H1 (cell line): ENCODE results near the gene RALGAPA2. TPM values are rescaled to one million over a fixed set of nuclear protein-coding genes. Genes with fewer than 3 reads are reported as not detected.

Experiments
- CTCF ChIA-PET: fragments of 300-600 bp; sonication (Branson Sonifier 250); formaldehyde crosslinking; loops from one replicate; lab custom pipeline; 2021; ENCODE audit not compliant: partially characterized antibody; lab: Charles Lee
- POLR2A ChIA-PET: fragments of 300-600 bp; sonication (Branson Sonifier 250); formaldehyde crosslinking; loops from one replicate; lab custom pipeline; 2021; ENCODE audit warnings: inconsistent platforms; ENCODE audit not compliant: partially characterized antibody; lab: Charles Lee
- DNase-seq, 2 experiments: peaks; one replicate each; pipeline versions ENCODE4 v3.0.0 to v3.0.0-alpha.2; 2010 to 2022; ENCODE audit warnings: low spot score in 2 of 2, low read depth in 1 of 2, mixed read lengths in 1 of 2
- FAIRE-seq: peaks from 2 replicates; lab custom pipeline; 2011; peaks lifted over from hg19 to GRCh38; lab: Jason Lieb, UNC
- H2AFZ ChIP-seq: 2 replicates; pipeline ENCODE4 v1.8.1; 2012; ENCODE audit warnings: low read length, inconsistent platforms
- H2AK5ac ChIP-seq: 2 replicates; pipeline ENCODE4 v1.6.1; 2013; ENCODE audit warnings: low read depth, low read length
- H2BK120ac ChIP-seq: replicated peaks from 2 replicates; pipeline ENCODE3; 2013; ENCODE audit warnings: low read depth, low read length, inconsistent platforms
- H2BK12ac ChIP-seq: 2 replicates; pipeline ENCODE4 v1.6.1; 2013; ENCODE audit warnings: low read depth, low read length
- H2BK15ac ChIP-seq: 2 replicates; pipeline ENCODE4 v1.6.1; 2013; ENCODE audit warnings: low read length
- H2BK20ac ChIP-seq: 2 replicates; pipeline ENCODE4 v1.6.1; 2013; ENCODE audit warnings: low read length
- H2BK5ac ChIP-seq: 2 replicates; pipeline ENCODE4 v1.6.1; 2013; ENCODE audit warnings: low read depth, low read length
- H3K14ac ChIP-seq: 2 replicates; pipeline ENCODE4 v1.6.1; 2013; ENCODE audit warnings: inconsistent platforms; ENCODE audit not compliant: insufficient read length
- H3K18ac ChIP-seq: 2 replicates; pipeline ENCODE4 v1.6.1; 2013; ENCODE audit warnings: low read length; ENCODE audit errors: extremely low read depth
- H3K23ac ChIP-seq: 2 replicates; pipeline ENCODE4 v1.6.1; 2013; ENCODE audit warnings: inconsistent platforms; ENCODE audit not compliant: insufficient read length
- H3K23me2 ChIP-seq: 2 replicates; pipeline ENCODE4 v1.6.1; 2013; ENCODE audit warnings: low read depth, low read length
- H3K27ac ChIP-seq: 2 replicates; pipeline ENCODE4 v1.6.1; 2011; ENCODE audit warnings: low read depth, low read length, inconsistent platforms
- H3K27me3 ChIP-seq, 4 experiments: replicated peaks in 1 of 4; 1 replicate in 1 of 4; 2 replicates in 3 of 4; pipeline versions ENCODE4 v1.6.1 to v1.8.1; 2011 to 2013; ENCODE audit warnings: low read length in 3 of 4, mild to moderate bottlenecking in 3 of 4, inconsistent platforms in 2 of 4, mixed read lengths in 2 of 4, moderate library complexity in 1 of 4; ENCODE audit not compliant: control insufficient read depth in 3 of 4, insufficient read depth in 3 of 4; ENCODE audit errors: extremely low read depth in 1 of 4
- H3K36me3 ChIP-seq, 4 experiments: 2 replicates each; pipeline versions ENCODE4 v1.6.1 to v1.8.1; 2011 to 2013; ENCODE audit warnings: mild to moderate bottlenecking in 4 of 4, low read length in 3 of 4, moderate library complexity in 2 of 4, control low read depth in 1 of 4, inconsistent platforms in 1 of 4; ENCODE audit not compliant: insufficient read depth in 4 of 4, control insufficient read depth in 2 of 4
- H3K4ac ChIP-seq: replicated peaks from 2 replicates; pipeline ENCODE3; 2013; ENCODE audit warnings: low read length, low read depth, mixed read lengths, inconsistent platforms; ENCODE audit not compliant: insufficient read length
- H3K4me1 ChIP-seq, 4 experiments: replicated peaks in 1 of 4; 1 replicate in 1 of 4; 2 replicates in 3 of 4; pipeline versions ENCODE4 v1.6.1 to v1.8.1; 2011 to 2013; ENCODE audit warnings: low read length in 3 of 4, inconsistent platforms in 2 of 4, mixed read lengths in 1 of 4; ENCODE audit not compliant: insufficient read depth in 4 of 4, control insufficient read depth in 3 of 4
- H3K4me2 ChIP-seq, 2 experiments: 2 replicates each; pipeline versions ENCODE4 v1.6.1 to v1.8.1; 2011 to 2013; ENCODE audit warnings: low read depth in 2 of 2, low read length in 2 of 2, control low read depth in 1 of 2, inconsistent platforms in 1 of 2, mild to moderate bottlenecking in 1 of 2; ENCODE audit not compliant: insufficient read depth in 1 of 2
- H3K4me3 ChIP-seq, 4 experiments: fragments of 200-600, 300-600 bp in 1 of 4; sonication (generic), shearing (Covaris generic), sonication (Bioruptor Twin) in 1 of 4; 2 replicates each; pipeline versions ENCODE4 v1.5.1 to v1.8.1; 2011 to 2016; ENCODE audit warnings: low read length in 4 of 4, low read depth in 3 of 4, control low read depth in 2 of 4, inconsistent platforms in 2 of 4, mild to moderate bottlenecking in 2 of 4, mixed read lengths in 1 of 4, moderate library complexity in 1 of 4; ENCODE audit not compliant: insufficient read depth in 2 of 4; ENCODE audit errors: extremely low read depth in 1 of 4
- H3K56ac ChIP-seq: replicated peaks from 2 replicates; pipeline ENCODE3; 2013; ENCODE audit warnings: low read depth, mild to moderate bottlenecking, mixed read lengths, low read length, inconsistent platforms; ENCODE audit not compliant: insufficient read length
- H3K79me1 ChIP-seq: 2 replicates; pipeline ENCODE4 v1.6.1; 2013; ENCODE audit warnings: low read depth, low read length, control low read depth
- H3K79me2 ChIP-seq, 2 experiments: 2 replicates each; pipeline versions ENCODE4 v1.6.1 to v1.8.1; 2012 to 2013; ENCODE audit warnings: low read length in 2 of 2, mild to moderate bottlenecking in 2 of 2, inconsistent platforms in 1 of 2; ENCODE audit not compliant: insufficient read depth in 2 of 2, control insufficient read depth in 1 of 2
- H3K9ac ChIP-seq, 4 experiments: replicated peaks in 1 of 4; 1 replicate in 1 of 4; 2 replicates in 3 of 4; pipeline versions ENCODE4 v1.6.1 to v1.8.1; 2011 to 2013; ENCODE audit warnings: low read depth in 3 of 4, low read length in 3 of 4, control low read depth in 2 of 4, mild to moderate bottlenecking in 2 of 4, moderate library complexity in 2 of 4, inconsistent platforms in 1 of 4; ENCODE audit errors: extremely low read depth in 1 of 4
- H3K9me3 ChIP-seq, 2 experiments: 2 replicates each; pipeline versions ENCODE4 v1.6.1 to v1.8.1; 2012 to 2013; ENCODE audit warnings: mild to moderate bottlenecking in 2 of 2, moderate library complexity in 2 of 2, control low read depth in 1 of 2, inconsistent platforms in 1 of 2, low read depth in 1 of 2, low read length in 1 of 2, mixed read lengths in 1 of 2; ENCODE audit not compliant: insufficient read depth in 2 of 2
- H4K20me1 ChIP-seq, 2 experiments: replicated peaks in 1 of 2; 2 replicates each; pipeline versions ENCODE3 to v1.8.1; 2011 to 2013; ENCODE audit warnings: inconsistent platforms in 2 of 2, low read length in 2 of 2, mild to moderate bottlenecking in 1 of 2; ENCODE audit not compliant: insufficient read depth in 2 of 2, control insufficient read depth in 1 of 2
- H4K5ac ChIP-seq: 2 replicates; pipeline ENCODE4 v1.6.1; 2013; ENCODE audit warnings: low read length, low read depth, mixed read lengths, inconsistent platforms; ENCODE audit not compliant: insufficient read length
- H4K8ac ChIP-seq: 2 replicates; pipeline ENCODE4 v1.8.0; 2013; ENCODE audit warnings: mild to moderate bottlenecking, moderate library complexity, low read length, inconsistent platforms; ENCODE audit not compliant: insufficient read depth; ENCODE audit errors: extremely low read depth
- H4K91ac ChIP-seq: replicated peaks from 2 replicates; pipeline ENCODE3; 2013; ENCODE audit warnings: low read length, mixed read lengths, inconsistent platforms; ENCODE audit not compliant: insufficient read length
- ATF3 ChIP-seq: IDR thresholded peaks from 2 replicates; pipeline ENCODE4 v1.6.1; 2011; ENCODE audit warnings: low read depth, mild to moderate bottlenecking, low read length; ENCODE audit not compliant: insufficient read depth
- BACH1 ChIP-seq: IDR thresholded peaks from 2 replicates; pipeline ENCODE4 v1.6.1; 2012; ENCODE audit warnings: low read length, improper control_type of control experiment
- EZH2 ChIP-seq: fragments of 200-600 bp; sonication (generic); IDR thresholded peaks from 2 replicates; pipeline ENCODE4 v1.7.1; 2012; ENCODE audit warnings: low read depth, mild to moderate bottlenecking, moderate library complexity, low read length, inconsistent platforms; ENCODE audit not compliant: severe bottlenecking
- KDM1A ChIP-seq: fragments of 200-600, 300-600 bp; sonication (generic); IDR thresholded peaks from 2 replicates; pipeline ENCODE4 v1.7.1; 2016; ENCODE audit warnings: mild to moderate bottlenecking, low read length, borderline replicate concordance
- SIRT6 ChIP-seq: IDR thresholded peaks from one replicate; pipeline ENCODE4 v1.7.1; 2012; ENCODE audit warnings: low read length, inconsistent platforms
- WGBS, 2 experiments: shearing (Covaris generic) in 1 of 2; methylation state at CpG; one replicate each; pipeline versions ENCODE4 v1.1.6 to v1.1.7; 2013 to 2015; ENCODE audit warnings: low lambda C conversion rate in 2 of 2, mixed read lengths in 2 of 2, inconsistent platforms in 1 of 2, low coverage in 1 of 2, missing lambda C conversion rate in 1 of 2; ENCODE audit not compliant: insufficient replicate concordance in 2 of 2, insufficient coverage in 1 of 2, insufficient read length in 1 of 2; ENCODE audit errors: extremely low coverage in 1 of 2, missing lambda C conversion rate in 1 of 2; 5-methylcytosine and 5-hydroxymethylcytosine counted together
- polyA plus RNA-seq, 7 experiments: library from polyadenylated mRNA; depleted of rRNA in 3 of 7; stranded (reverse) in 5 of 7; unstranded in 2 of 7; fragments of >200 nt in 5 of 7; fragments of 200-250 nt in 2 of 7; gene quantifications; 1 replicate in 5 of 7; 2 replicates in 1 of 7; 4 replicates in 1 of 7; pipeline versions ENCODE4 v1.2.1 to v1.2.3, GENCODE V29; 2011 to 2013; ENCODE audit warnings: missing spikeins in 2 of 7, mixed read lengths in 2 of 7
- total RNA-seq: library from RNA; stranded (reverse); fragmentation: NEBNext Ultra II Directional; extraction: Animal tissue kit (Norgen Biotek cat#: 25700); gene quantifications from 2 replicates; pipeline ENCODE4 v1.2.1, GENCODE V29; 2021
- TF ChIP-seq, protein P1 (sequence below): IDR thresholded peaks from 2 replicates; pipeline ENCODE4 v1.6.1; 2012; ENCODE audit warnings: inconsistent platforms
- TF ChIP-seq, protein P2 (sequence below), 3 experiments: IDR thresholded peaks; 1 replicate in 2 of 3; 2 replicates in 1 of 3; pipeline versions ENCODE4 v1.5.1 to v1.6.1; 2011; ENCODE audit warnings: low read length in 3 of 3, mild to moderate bottlenecking in 3 of 3, inconsistent platforms in 2 of 3, low read depth in 1 of 3, moderate library complexity in 1 of 3; ENCODE audit not compliant: insufficient read depth in 1 of 3; ENCODE audit errors: control extremely low read depth in 1 of 3

RALGAPA2 gene
- total and polyA plus RNA-seq, 2 of the 8 experiments (the other 6 are each of a cell fraction or from before 2014, with no cell fraction given): 5.1 to 25.5 TPM

GRCh38 chr20:20755674-20756319 is 43.4 kb upstream of the RALGAPA2 start:
- POLR2A ChIA-PET: no interaction called here
- TF ChIP-seq ATF3: no peak
- no peak for TF ChIP-seq EZH2
- TF ChIP-seq, protein P1, sequence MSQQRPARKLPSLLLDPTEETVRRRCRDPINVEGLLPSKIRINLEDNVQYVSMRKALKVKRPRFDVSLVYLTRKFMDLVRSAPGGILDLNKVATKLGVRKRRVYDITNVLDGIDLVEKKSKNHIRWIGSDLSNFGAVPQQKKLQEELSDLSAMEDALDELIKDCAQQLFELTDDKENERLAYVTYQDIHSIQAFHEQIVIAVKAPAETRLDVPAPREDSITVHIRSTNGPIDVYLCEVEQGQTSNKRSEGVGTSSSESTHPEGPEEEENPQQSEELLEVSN: no peak
- TF ChIP-seq KDM1A: no peak
- TF ChIP-seq SIRT6: no peak
- TF ChIP-seq, protein P2, sequence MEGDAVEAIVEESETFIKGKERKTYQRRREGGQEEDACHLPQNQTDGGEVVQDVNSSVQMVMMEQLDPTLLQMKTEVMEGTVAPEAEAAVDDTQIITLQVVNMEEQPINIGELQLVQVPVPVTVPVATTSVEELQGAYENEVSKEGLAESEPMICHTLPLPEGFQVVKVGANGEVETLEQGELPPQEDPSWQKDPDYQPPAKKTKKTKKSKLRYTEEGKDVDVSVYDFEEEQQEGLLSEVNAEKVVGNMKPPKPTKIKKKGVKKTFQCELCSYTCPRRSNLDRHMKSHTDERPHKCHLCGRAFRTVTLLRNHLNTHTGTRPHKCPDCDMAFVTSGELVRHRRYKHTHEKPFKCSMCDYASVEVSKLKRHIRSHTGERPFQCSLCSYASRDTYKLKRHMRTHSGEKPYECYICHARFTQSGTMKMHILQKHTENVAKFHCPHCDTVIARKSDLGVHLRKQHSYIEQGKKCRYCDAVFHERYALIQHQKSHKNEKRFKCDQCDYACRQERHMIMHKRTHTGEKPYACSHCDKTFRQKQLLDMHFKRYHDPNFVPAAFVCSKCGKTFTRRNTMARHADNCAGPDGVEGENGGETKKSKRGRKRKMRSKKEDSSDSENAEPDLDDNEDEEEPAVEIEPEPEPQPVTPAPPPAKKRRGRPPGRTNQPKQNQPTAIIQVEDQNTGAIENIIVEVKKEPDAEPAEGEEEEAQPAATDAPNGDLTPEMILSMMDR (IDR thresholded peaks at IDR 0.05; ENCODE audit: control extremely low read depth in 1 of 3, insufficient read depth in 1 of 3, low read depth in 1 of 3, low read length in 3 of 3): no peak
- TF ChIP-seq BACH1: no peak

More at GRCh38 chr20:20755674-20756319, 43.4 kb upstream of the RALGAPA2 start:
- FAIRE-seq: no peak
- Histone ChIP-seq H4K20me1 (no peaks in the 10 kb centered on the region), H3K79me1 (no peaks in the 10 kb centered on the region), H2BK5ac (no peak overlapping the region), H3K27ac (no peak overlapping the region), H2AK5ac (no peak overlapping the region), H2AFZ (no peak overlapping the region), H3K4me1 (no peaks in the 10 kb centered on the region), H2BK120ac (no peak overlapping the region), H3K4ac (no peak overlapping the region), H3K36me3 (no peaks in the 10 kb centered on the region), H2BK20ac (no peak overlapping the region), H3K56ac (no peak overlapping the region), H2BK12ac (no peak overlapping the region), H2BK15ac (no peak overlapping the region), H3K9ac (no peak overlapping the region), H3K23ac (no peak overlapping the region), H3K18ac (no peak overlapping the region), H3K27me3 (no peaks in the 10 kb centered on the region), H3K9me3 (no peaks in the 10 kb centered on the region), H3K14ac (no peak overlapping the region), H4K8ac (no peak overlapping the region), H3K79me2 (no peaks in the 10 kb centered on the region), H3K23me2 (no peaks in the 10 kb centered on the region), H3K4me3 (no peak overlapping the region), H4K5ac (no peak overlapping the region), H3K4me2 (no peak overlapping the region), H4K91ac (no peak overlapping the region)
- CTCF ChIA-PET: no interaction called here
- 93% methylated on average over 6 of the region's 6 CpGs; no CpG with 5 or more reads in 1 of the 2 experiments for WGBS, 2 experiments
- DNase-seq: no peak
